Measurements from ENCODE around the gene SOX15. TPM values are rescaled to one million over a fixed set of nuclear protein-coding genes. Genes with fewer than 3 reads are reported as not detected.

Gene SOX15
- total RNA-seq, 2 donors from 2014 or later: 0.58 to 0.84 TPM

- DNase-seq (no peak), ATAC-seq (no peak)
- intact Hi-C loops (cut with DNase I, micrococcal nuclease): no loop called here
These were observed 9.0 kb downstream of the SOX15 start for GRCh38 chr17:7580604-7581575.

DNA sequence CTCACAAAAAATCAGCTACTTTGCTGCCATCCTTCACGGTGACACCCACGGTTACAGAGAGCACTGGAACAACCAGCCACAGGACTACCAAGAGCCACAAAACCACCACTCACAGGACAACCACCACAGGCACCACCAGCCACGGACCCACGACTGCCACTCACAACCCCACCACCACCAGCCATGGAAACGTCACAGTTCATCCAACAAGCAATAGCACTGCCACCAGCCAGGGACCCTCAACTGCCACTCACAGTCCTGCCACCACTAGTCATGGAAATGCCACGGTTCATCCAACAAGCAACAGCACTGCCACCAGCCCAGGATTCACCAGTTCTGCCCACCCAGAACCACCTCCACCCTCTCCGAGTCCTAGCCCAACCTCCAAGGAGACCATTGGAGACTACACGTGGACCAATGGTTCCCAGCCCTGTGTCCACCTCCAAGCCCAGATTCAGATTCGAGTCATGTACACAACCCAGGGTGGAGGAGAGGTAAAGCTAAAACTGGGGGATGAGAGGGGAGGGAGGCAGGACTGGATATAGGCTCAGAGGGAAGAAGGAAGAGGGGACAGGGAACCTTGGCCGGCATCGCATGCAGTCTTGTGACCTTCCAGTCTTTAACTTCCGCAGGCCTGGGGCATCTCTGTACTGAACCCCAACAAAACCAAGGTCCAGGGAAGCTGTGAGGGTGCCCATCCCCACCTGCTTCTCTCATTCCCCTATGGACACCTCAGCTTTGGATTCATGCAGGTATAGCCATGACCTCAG, 9.9 kb downstream of the SOX15 start:
- intact Hi-C loops (cut with DNase I, micrococcal nuclease): loop anchor here in 1 of 2 donors (10.0 kb wide), 1 partner anchor 225 kb away; the partner anchor contains the start of genes KCTD11 and TMEM95
- DNase-seq (no peak), ATAC-seq (no peak)

GRCh38 chr17:7579001-7579833, 10.7 kb downstream of the SOX15 start, which contains the start of gene CD68:
Gene CD68, plus strand, starts transcription at chr17:7579638. Its CDS starts 40 bp downstream, at chr17:7579678.
- ATAC-seq: peak; percentile 71
- DNase-seq: peak; percentile 69 to 86
- intact Hi-C loops (cut with DNase I, micrococcal nuclease): loop anchor here in 1 of 2 donors (10.0 kb wide), 1 partner anchor 224 kb away; the partner anchor contains the start of genes KCTD11 and TMEM95

- ATAC-seq (no peak), DNase-seq (no peak)
- intact Hi-C loops (cut with DNase I, micrococcal nuclease): loop anchor here in 1 of 2 donors (10.0 kb wide), 1 partner anchor 223 kb away; the partner anchor contains the start of genes KCTD11 and TMEM95
These were observed 12.3 kb downstream of the SOX15 start for GRCh38 chr17:7577327-7578199.

GRCh38 chr17:7576432-7576937, 13.4 kb downstream of the SOX15 start:
- no peak for DNase-seq
- no peak for ATAC-seq
- intact Hi-C loops (cut with DNase I, micrococcal nuclease): loop anchor here in 1 of 2 donors (10.0 kb wide), 1 partner anchor 222 kb away; the partner anchor contains the start of genes KCTD11 and TMEM95

DNA sequence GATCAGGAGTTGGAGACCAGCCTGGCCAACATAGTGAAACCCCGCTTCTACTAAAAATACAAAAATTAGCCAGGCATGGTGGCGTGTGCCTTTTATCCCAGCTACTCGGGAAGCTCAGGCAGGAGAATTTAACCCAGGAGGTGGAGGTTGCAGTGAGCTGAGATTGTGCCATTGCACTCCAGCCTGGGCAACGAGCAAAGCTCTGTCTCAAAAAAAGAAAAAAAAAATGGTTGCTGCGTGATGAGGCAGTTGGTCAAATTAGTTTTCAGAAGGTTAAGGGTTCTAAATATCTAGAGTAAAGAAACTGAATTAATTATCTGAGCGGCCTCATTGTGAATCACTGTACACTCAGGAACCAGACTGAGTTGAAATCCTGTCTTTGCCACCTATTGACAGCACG, 13.9 kb downstream of the SOX15 start:
- intact Hi-C loops (cut with DNase I, micrococcal nuclease): loop anchor here in 1 of 2 donors (10.0 kb wide), 1 partner anchor 221 kb away; the partner anchor contains the start of genes KCTD11 and TMEM95
- ATAC-seq: no peak

DNA sequence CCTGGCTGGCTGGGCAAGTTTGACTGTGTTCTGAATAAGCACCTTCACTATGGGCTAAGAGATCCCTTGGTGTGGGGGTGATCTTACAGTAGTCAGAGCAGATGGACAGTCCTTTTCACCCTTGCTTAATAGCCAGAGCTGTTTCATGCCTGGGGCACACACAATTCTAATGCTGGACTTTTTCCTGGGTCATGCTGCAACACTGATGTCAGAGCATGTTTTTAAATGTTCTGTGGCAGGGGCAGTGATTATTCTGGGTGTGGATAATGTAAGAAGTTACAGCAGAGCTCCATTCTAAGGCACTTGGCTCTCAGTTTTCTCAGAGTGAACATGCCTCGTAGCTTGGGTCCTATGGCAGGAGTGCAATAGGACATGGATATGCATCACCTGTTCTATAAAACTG, 14.4 kb downstream of the SOX15 start:
- intact Hi-C loops (cut with DNase I, micrococcal nuclease): loop anchor here in 1 of 2 donors (10.0 kb wide), 1 partner anchor 221 kb away; the partner anchor contains the start of genes KCTD11 and TMEM95
- no peak for DNase-seq
- no peak for ATAC-seq

More for the DNA sequence above, 13.9 kb downstream of the SOX15 start:
- no peak for DNase-seq

DNA sequence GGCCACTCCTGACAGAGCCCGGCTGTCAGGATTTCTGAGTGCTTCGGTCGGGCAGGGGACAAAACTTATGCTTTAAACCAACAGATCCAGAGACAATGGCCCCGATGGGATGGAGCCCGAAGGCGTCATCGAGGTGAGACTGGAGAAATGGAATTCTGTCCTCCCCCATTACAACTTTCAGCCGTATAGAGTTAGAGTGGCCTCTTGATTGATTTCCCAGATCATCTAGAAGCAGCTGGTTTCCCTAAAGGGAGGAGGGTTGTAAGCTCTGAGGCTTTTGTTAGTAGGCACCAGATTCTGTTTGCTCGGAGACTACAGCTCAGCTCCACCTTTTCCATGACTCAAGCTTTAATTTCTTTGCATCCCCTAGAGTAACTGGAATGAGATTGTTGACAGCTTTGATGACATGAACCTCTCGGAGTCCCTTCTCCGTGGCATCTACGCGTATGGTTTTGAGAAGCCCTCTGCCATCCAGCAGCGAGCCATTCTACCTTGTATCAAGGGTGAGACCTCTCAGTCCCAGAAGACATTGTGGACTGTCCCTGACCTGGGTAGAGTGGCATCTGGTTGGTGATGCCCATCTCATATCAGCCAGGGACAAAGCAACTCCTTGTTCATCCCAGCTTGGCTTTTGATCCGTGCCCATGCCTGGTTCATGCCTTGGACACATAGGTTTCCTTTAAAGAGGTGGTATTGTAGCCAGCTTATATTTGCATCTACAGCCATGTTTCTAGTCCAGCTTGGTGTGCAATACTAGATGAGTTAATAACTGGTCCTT, 15.5 kb downstream of the SOX15 start:
- intact Hi-C loops (cut with DNase I, micrococcal nuclease): loop anchor here in 1 of 2 donors (10.0 kb wide), 1 partner anchor 220 kb away; the partner anchor contains the start of genes KCTD11 and TMEM95
- no peak for ATAC-seq
- no peak for DNase-seq

- DNase-seq (peak; percentile 90 to 93), ATAC-seq (peak; percentile 59)
- intact Hi-C loops (cut with DNase I, micrococcal nuclease): loop anchor here in 1 of 2 donors (10.0 kb wide), 1 partner anchor 219 kb away; the partner anchor contains the start of genes KCTD11 and TMEM95
These were observed 16.4 kb downstream of the SOX15 start for GRCh38 chr17:7573324-7574080.

- DNase-seq (peak; percentile 99), ATAC-seq (peak; percentile 84)
- intact Hi-C loops (cut with DNase I, micrococcal nuclease): loop anchor here in 1 of 2 donors (10.0 kb wide), 1 partner anchor 218 kb away; the partner anchor contains the start of genes KCTD11 and TMEM95
These were observed 17.1 kb downstream of the SOX15 start for GRCh38 chr17:7572588-7573323.

DNA sequence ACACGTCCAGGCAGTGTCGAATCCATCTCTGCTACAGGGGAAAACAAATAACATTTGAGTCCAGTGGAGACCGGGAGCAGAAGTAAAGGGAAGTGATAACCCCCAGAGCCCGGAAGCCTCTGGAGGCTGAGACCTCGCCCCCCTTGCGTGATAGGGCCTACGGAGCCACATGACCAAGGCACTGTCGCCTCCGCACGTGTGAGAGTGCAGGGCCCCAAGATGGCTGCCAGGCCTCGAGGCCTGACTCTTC, 17.6 kb downstream of the SOX15 start:
- ATAC-seq (no peak), DNase-seq (no peak)
- intact Hi-C loops (cut with DNase I, micrococcal nuclease): loop anchor here in 1 of 2 donors (10.0 kb wide), 1 partner anchor 217 kb away; the partner anchor contains the start of genes KCTD11 and TMEM95

- intact Hi-C loops (cut with DNase I, micrococcal nuclease): loop anchor here in 1 of 2 donors (10.0 kb wide), 1 partner anchor 216 kb away; the partner anchor contains the start of genes KCTD11 and TMEM95
- no peak for DNase-seq
- ATAC-seq: no peak
These were observed 19.5 kb downstream of the SOX15 start for GRCh38 chr17:7570351-7570750.

- no peak for DNase-seq
- no peak for ATAC-seq
- intact Hi-C loops (cut with DNase I, micrococcal nuclease): no loop called here
These were observed 20.3 kb downstream of the SOX15 start for GRCh38 chr17:7569571-7569970.

DNA sequence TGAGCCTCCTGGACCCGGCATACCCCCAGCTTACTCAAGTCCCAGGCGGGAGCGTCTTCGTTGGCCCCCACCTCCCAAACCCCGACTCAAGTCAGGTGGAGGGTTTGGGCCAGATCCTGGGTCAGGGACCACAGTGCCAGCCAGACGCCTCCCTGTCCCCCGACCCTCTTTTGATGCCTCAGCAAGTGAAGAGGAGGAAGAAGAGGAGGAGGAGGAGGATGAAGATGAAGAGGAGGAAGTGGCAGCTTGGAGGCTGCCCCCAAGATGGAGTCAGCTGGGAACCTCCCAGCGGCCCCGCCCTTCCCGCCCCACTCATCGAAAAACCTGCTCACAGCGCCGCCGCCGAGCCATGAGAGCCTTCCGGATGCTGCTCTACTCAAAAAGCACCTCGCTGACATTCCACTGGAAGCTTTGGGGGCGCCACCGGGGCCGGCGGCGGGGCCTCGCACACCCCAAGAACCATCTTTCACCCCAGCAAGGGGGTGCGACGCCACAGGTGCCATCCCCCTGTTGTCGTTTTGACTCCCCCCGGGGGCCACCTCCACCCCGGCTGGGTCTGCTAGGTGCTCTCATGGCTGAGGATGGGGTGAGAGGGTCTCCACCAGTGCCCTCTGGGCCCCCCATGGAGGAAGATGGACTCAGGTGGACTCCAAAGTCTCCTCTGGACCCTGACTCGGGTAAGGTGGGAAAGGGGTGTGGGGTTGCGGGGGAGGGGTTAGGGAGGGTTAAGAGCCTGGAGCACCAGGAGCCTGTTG, 26.6 kb downstream of the SOX15 start:
- intact Hi-C loops (cut with DNase I, micrococcal nuclease): no loop called here
- no peak for ATAC-seq
- no peak for DNase-seq

All from left colon (tissue), 2 donors.